ENCODE measurements around the gene A2M.

A2M gene

GRCh38 chr12:9071518-9071917, 44.2 kb downstream of the A2M start:
- DNase-seq (ENCODE audit: low spot score) (no peak), ATAC-seq (ENCODE audit: low read depth) (no peak)
- Histone ChIP-seq H3K9me3 (ENCODE audit: severe bottlenecking) (no peaks in the 10 kb centered on the region), H3K4me1 (ENCODE audit: insufficient read depth, poor library complexity, severe bottlenecking) (no peaks in the 10 kb centered on the region), H3K4me3 (ENCODE audit: severe bottlenecking) (no peak overlapping the region), H3K27me3 (ENCODE audit: insufficient read depth, poor library complexity, severe bottlenecking) (no peaks in the 10 kb centered on the region), H3K36me3 (ENCODE audit: low read depth) (no peaks in the 10 kb centered on the region), H3K27ac (ENCODE audit: poor library complexity, severe bottlenecking) (no peak overlapping the region)
- no peak for TF ChIP-seq CTCF (IDR thresholded peaks at IDR 0.05; ENCODE audit: poor library complexity, severe bottlenecking)

- Histone ChIP-seq H3K27me3 (ENCODE audit: insufficient read depth, poor library complexity, severe bottlenecking) (no peaks in the 10 kb centered on the region), H3K4me1 (ENCODE audit: insufficient read depth, poor library complexity, severe bottlenecking) (no peaks in the 10 kb centered on the region), H3K27ac (ENCODE audit: poor library complexity, severe bottlenecking) (no peak overlapping the region), H3K9me3 (ENCODE audit: severe bottlenecking) (no peaks in the 10 kb centered on the region), H3K36me3 (ENCODE audit: low read depth) (no peaks in the 10 kb centered on the region), H3K4me3 (ENCODE audit: severe bottlenecking) (no peak overlapping the region)
- no peak for TF ChIP-seq CTCF (IDR thresholded peaks at IDR 0.05; ENCODE audit: poor library complexity, severe bottlenecking)
- DNase-seq (ENCODE audit: low spot score) (no peak), ATAC-seq (ENCODE audit: low read depth) (no peak)
Measured at GRCh38 chr12:9070351-9070750, 45.4 kb downstream of the A2M start.

DNA sequence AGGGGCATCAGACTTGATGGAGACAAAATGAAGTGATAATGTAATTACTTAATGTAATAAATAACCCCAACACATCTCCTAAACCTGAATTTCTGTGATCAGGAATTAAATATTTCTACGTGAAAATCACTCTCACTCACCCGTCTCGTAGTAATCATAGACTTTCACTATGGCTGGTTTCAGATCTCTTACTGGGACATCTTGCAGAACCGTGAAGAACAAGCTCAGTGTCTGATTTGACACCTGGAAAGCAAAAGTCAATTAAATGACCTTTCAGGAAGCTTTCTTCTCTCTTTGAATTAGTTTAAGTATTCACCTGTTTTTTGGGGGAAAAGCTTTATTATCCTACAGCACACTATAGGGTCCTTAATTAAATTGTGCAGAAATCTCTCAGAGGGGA, 47.1 kb downstream of the A2M start:
- no peak for TF ChIP-seq CTCF (IDR thresholded peaks at IDR 0.05; ENCODE audit: poor library complexity, severe bottlenecking)
- ATAC-seq (ENCODE audit: low read depth) (no peak), DNase-seq (ENCODE audit: low spot score) (no peak)
- no peaks in the 10 kb centered on the region for H3K9me3 ChIP-seq (ENCODE audit: severe bottlenecking)
- H3K27ac ChIP-seq (ENCODE audit: poor library complexity, severe bottlenecking), result no peak overlapping the region
- H3K4me3 ChIP-seq (ENCODE audit: severe bottlenecking), result no peak overlapping the region
- no peaks in the 10 kb centered on the region for H3K4me1 ChIP-seq (ENCODE audit: insufficient read depth, poor library complexity, severe bottlenecking)
- no peaks in the 10 kb centered on the region for H3K27me3 ChIP-seq (ENCODE audit: insufficient read depth, poor library complexity, severe bottlenecking)
- no peaks in the 10 kb centered on the region for H3K36me3 ChIP-seq (ENCODE audit: low read depth)

DNA sequence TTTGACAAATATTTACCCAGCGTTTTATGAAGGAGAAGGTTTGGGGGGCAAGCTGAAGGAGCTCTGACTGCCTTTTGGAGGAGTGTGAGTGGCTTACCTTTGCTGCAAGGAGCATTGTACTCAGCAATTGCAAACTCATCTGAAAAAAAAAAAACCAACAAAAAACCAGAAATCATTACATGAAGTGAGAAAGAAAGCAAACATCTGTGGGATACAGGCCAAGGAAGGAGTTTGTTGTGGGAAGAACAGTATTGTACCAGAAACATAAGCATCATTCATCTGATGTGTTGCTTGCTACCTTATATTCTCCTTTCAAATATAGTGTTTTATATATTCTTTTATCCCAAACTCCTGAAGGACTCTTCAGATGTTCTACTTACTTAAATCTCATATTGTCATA, 47.6 kb downstream of the A2M start:
- Histone ChIP-seq H3K4me3 (ENCODE audit: severe bottlenecking) (no peak overlapping the region), H3K27me3 (ENCODE audit: insufficient read depth, poor library complexity, severe bottlenecking) (no peaks in the 10 kb centered on the region), H3K4me1 (ENCODE audit: insufficient read depth, poor library complexity, severe bottlenecking) (no peaks in the 10 kb centered on the region), H3K27ac (ENCODE audit: poor library complexity, severe bottlenecking) (no peak overlapping the region), H3K9me3 (ENCODE audit: severe bottlenecking) (no peaks in the 10 kb centered on the region), H3K36me3 (ENCODE audit: low read depth) (no peaks in the 10 kb centered on the region)
- DNase-seq (ENCODE audit: low spot score) (no peak), ATAC-seq (ENCODE audit: low read depth) (no peak)
- TF ChIP-seq CTCF (IDR thresholded peaks at IDR 0.05; ENCODE audit: poor library complexity, severe bottlenecking), result no peak

- ATAC-seq (ENCODE audit: low read depth), result no peak
- H3K27ac ChIP-seq (ENCODE audit: poor library complexity, severe bottlenecking), result no peak overlapping the region
- TF ChIP-seq CTCF (IDR thresholded peaks at IDR 0.05; ENCODE audit: poor library complexity, severe bottlenecking), result no peak
- H3K9me3 ChIP-seq (ENCODE audit: severe bottlenecking), result no peaks in the 10 kb centered on the region
- no peak for DNase-seq (ENCODE audit: low spot score)
- no peaks in the 10 kb centered on the region for H3K36me3 ChIP-seq (ENCODE audit: low read depth)
- no peak overlapping the region for H3K4me3 ChIP-seq (ENCODE audit: severe bottlenecking)
- H3K4me1 ChIP-seq (ENCODE audit: insufficient read depth, poor library complexity, severe bottlenecking), result no peaks in the 10 kb centered on the region
- H3K27me3 ChIP-seq (ENCODE audit: insufficient read depth, poor library complexity, severe bottlenecking), result no peaks in the 10 kb centered on the region
Measured at GRCh38 chr12:9066755-9067423, 48.8 kb downstream of the A2M start.
